Central memory CD8-positive, alpha-beta T cell (primary cell): Measurements from ENCODE around the gene CNDP2.

Experiments
- ATAC-seq: fragments of 150-1000 bp; cut with Tn5 transposase; replicated peaks from 2 replicates; pipeline ENCODE4 v1.10.0; 2022; ENCODE audit warnings: mild to moderate bottlenecking, moderate FRiP score, moderate number of reproducible peaks; ENCODE audit not compliant: poor library complexity, severe bottlenecking; ENCODE audit errors: extremely low read depth
- DNase-seq, 2 donors: peaks; one replicate each; pipeline ENCODE4 v3.0.0; 2021; ENCODE audit warnings: low spot score in 2 of 2
- H3K27ac Mint-ChIP-seq: one replicate; pipeline ENCODE4 v1.8.0; 2022; ENCODE audit warnings: low read depth, mild to moderate bottlenecking, moderate library complexity, mixed read lengths
- H3K27me3 Mint-ChIP-seq: one replicate; pipeline ENCODE4 v1.8.0; 2022; ENCODE audit warnings: mixed read lengths
- H3K36me3 Mint-ChIP-seq: one replicate; pipeline ENCODE4 v1.8.0; 2022; ENCODE audit warnings: mild to moderate bottlenecking, moderate library complexity, mixed read lengths; ENCODE audit not compliant: insufficient read depth
- H3K4me1 Mint-ChIP-seq: one replicate; pipeline ENCODE4 v1.8.0; 2022; ENCODE audit warnings: mixed read lengths
- H3K4me3 Mint-ChIP-seq: one replicate; pipeline ENCODE4 v1.8.0; 2022; ENCODE audit warnings: mild to moderate bottlenecking, moderate library complexity, mixed read lengths
- H3K9me3 Mint-ChIP-seq: one replicate; pipeline ENCODE4 v1.8.0; 2022; ENCODE audit warnings: mixed read lengths

CNDP2 gene

DNA sequence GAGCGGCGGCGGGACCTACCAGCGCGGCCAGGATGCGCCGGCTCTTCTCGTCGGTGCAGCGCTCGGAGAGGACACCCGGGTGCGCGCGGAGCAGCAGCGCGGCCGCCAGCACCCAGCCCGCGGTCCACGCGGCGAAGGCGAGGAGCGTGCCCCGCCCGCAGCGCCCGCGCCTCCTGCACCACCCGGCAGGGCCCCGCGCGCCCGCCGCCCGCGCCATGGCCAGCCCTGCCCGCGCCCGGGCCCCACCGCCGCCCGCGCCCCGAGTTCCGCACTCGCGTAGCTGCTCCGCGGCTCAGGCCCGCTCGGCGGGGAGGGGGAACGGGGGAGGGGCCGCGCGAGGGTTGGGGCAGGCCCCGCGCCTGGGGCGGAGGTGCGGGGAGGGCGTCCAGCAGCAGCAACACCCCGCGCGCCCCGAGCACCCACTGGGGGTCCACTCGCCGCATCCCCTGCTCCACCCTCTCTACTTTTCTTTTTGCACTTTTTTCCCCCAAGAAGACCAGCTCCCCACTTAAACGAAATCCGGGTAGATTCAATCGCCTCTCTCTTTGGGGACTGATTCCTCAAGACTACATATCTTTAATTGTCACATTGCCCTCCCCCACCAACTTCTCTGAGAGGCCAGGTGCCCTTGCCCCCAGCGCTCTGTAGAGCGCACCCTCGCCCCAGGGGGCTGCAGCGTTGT is 39.0 kb upstream of the CNDP2 start, which contains the start of gene DIPK1C:
DIPK1C (minus strand) TSS at position 266 of the 682 bp plus-strand sequence; CDS start at position 217, 49 bp downstream.
- no peaks in the 10 kb centered on the region for H3K9me3 Mint-ChIP-seq
- H3K36me3 Mint-ChIP-seq: peaks cover 2% of the 10 kb centered on the region
- peak within 1 kb of the TSS; percentile 72 for H3K4me3 Mint-ChIP-seq
- peaks cover 70% of the 10 kb centered on the region for H3K27me3 Mint-ChIP-seq
- H3K27ac Mint-ChIP-seq: no peak within 1 kb of the TSS
- ATAC-seq (no peak), DNase-seq (no peak)
- peaks cover 7% of the 10 kb centered on the region for H3K4me1 Mint-ChIP-seq

DNA sequence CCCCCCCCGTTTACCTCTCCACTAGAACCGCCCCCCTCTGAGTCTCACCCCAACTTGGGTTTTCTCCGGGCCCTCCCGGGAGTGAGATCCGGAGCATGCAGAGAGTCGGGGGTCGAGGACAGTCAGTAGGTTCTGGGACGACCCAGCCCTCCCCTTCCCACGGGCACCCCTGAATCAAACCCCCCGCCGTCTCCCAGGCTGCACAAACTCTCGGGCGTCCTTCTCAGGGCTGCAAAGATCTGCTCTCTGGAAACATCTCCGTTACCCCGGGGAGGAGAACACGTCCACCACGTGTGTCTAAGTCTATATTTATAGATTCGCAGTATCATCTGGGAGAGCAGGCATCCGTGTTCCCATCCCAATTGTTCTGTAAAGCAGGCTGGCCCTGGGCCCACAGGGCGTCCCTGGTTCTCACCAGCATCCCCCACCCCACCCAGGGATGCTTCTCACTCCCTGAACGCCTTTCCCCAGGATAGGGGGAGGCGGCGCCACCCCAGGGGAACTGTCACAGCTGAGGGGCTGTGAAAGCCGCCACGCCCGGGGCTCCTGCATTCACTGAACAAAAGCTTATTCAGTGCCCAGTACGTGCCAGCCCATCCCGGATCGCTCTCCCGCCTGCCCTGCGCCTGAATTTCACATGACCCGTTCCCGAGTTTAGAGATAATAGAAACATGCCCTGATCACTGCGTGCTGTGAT is 38.3 kb upstream of the CNDP2 start:
- peaks cover 68% of the 10 kb centered on the region for H3K27me3 Mint-ChIP-seq
- DNase-seq (no peak), ATAC-seq (no peak)
- peaks cover 2% of the 10 kb centered on the region for H3K36me3 Mint-ChIP-seq
- H3K9me3 Mint-ChIP-seq: no peaks in the 10 kb centered on the region
- peaks cover 7% of the 10 kb centered on the region for H3K4me1 Mint-ChIP-seq
- peak overlapping the region; percentile 72 for H3K4me3 Mint-ChIP-seq
- no peak overlapping the region for H3K27ac Mint-ChIP-seq

DNA sequence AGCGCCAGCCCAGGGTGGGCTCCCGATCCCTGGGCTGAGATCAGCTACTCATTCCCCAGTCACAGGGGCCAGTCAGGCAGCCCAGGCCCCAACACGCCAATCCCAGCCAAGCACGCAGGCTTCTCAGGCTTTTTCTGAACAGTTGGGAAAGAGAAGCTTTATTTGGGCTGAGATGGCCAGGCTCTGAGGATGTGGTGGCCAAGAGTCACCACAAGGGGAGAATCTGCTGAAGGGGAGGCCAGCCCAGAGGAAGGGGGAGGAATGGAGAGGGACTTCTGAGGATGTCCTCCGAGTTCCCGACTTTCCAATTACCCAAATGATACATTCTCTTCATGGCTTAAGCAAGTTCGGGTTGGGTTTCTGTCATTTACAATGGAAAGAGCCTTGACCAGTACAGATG is 36.3 kb upstream of the CNDP2 start:
- Mint-ChIP-seq H3K4me1 (peaks cover 7% of the 10 kb centered on the region), H3K27ac (no peak overlapping the region), H3K36me3 (peaks cover 2% of the 10 kb centered on the region), H3K9me3 (no peaks in the 10 kb centered on the region), H3K4me3 (no peak overlapping the region), H3K27me3 (peaks cover 60% of the 10 kb centered on the region)
- no peak for ATAC-seq
- no peak for DNase-seq

- Mint-ChIP-seq H3K36me3 (peaks cover 2% of the 10 kb centered on the region), H3K4me1 (peaks cover 7% of the 10 kb centered on the region), H3K27me3 (peaks cover 51% of the 10 kb centered on the region), H3K9me3 (no peaks in the 10 kb centered on the region), H3K27ac (no peak overlapping the region), H3K4me3 (no peak overlapping the region)
- DNase-seq (no peak), ATAC-seq (no peak)
Measured at GRCh38 chr18:74460825-74461224, 35.3 kb upstream of the CNDP2 start.

DNA sequence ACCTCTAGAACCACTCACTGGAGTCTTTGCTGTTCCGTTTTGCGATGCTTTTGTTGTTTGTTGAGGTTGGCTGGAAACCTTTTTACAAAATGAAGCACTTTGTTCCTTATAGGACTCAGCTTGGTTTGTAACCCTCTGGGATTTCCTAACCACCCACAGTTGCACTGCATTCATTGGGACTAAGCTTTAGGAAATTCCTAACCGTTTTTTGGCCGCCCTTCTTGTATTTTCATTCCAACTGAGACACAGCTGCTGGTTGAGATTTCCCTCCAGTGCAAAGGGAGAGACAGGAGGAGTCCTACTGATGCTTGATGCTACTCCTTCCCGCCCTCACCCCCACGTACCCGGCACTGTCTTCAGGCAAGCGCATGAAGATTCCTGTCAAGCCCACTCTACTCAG is 32.9 kb upstream of the CNDP2 start:
- Mint-ChIP-seq H3K27me3 (peaks cover 37% of the 10 kb centered on the region), H3K27ac (no peak overlapping the region), H3K9me3 (no peaks in the 10 kb centered on the region), H3K4me3 (no peak overlapping the region), H3K4me1 (no peaks in the 10 kb centered on the region), H3K36me3 (no peaks in the 10 kb centered on the region)
- DNase-seq (no peak), ATAC-seq (no peak)

GRCh38 chr18:74463983-74464382 is 32.2 kb upstream of the CNDP2 start:
- Mint-ChIP-seq H3K27me3 (peaks cover 30% of the 10 kb centered on the region), H3K9me3 (no peaks in the 10 kb centered on the region), H3K4me3 (no peak overlapping the region), H3K4me1 (no peaks in the 10 kb centered on the region), H3K36me3 (no peaks in the 10 kb centered on the region), H3K27ac (no peak overlapping the region)
- DNase-seq (no peak), ATAC-seq (no peak)

GRCh38 chr18:74465775-74466174 is 30.4 kb upstream of the CNDP2 start:
- no peaks in the 10 kb centered on the region for H3K4me1 Mint-ChIP-seq
- H3K9me3 Mint-ChIP-seq: peaks cover 12% of the 10 kb centered on the region
- H3K27ac Mint-ChIP-seq: no peak overlapping the region
- DNase-seq (no peak), ATAC-seq (no peak)
- peaks cover 31% of the 10 kb centered on the region for H3K27me3 Mint-ChIP-seq
- H3K4me3 Mint-ChIP-seq: no peak overlapping the region
- H3K36me3 Mint-ChIP-seq: no peaks in the 10 kb centered on the region

- Mint-ChIP-seq H3K4me3 (no peak overlapping the region), H3K4me1 (no peaks in the 10 kb centered on the region), H3K36me3 (no peaks in the 10 kb centered on the region), H3K27me3 (peaks cover 21% of the 10 kb centered on the region), H3K9me3 (peaks cover 12% of the 10 kb centered on the region), H3K27ac (no peak overlapping the region)
- no peak for ATAC-seq
- DNase-seq: no peak
Measured at GRCh38 chr18:74468547-74469061, 27.6 kb upstream of the CNDP2 start.

- Mint-ChIP-seq H3K27ac (no peak overlapping the region), H3K4me3 (no peak overlapping the region), H3K9me3 (peaks cover 12% of the 10 kb centered on the region), H3K27me3 (peaks cover 13% of the 10 kb centered on the region), H3K4me1 (no peaks in the 10 kb centered on the region), H3K36me3 (no peaks in the 10 kb centered on the region)
- ATAC-seq (no peak), DNase-seq (no peak)
Measured at GRCh38 chr18:74472312-74472711, 23.9 kb upstream of the CNDP2 start.

DNA sequence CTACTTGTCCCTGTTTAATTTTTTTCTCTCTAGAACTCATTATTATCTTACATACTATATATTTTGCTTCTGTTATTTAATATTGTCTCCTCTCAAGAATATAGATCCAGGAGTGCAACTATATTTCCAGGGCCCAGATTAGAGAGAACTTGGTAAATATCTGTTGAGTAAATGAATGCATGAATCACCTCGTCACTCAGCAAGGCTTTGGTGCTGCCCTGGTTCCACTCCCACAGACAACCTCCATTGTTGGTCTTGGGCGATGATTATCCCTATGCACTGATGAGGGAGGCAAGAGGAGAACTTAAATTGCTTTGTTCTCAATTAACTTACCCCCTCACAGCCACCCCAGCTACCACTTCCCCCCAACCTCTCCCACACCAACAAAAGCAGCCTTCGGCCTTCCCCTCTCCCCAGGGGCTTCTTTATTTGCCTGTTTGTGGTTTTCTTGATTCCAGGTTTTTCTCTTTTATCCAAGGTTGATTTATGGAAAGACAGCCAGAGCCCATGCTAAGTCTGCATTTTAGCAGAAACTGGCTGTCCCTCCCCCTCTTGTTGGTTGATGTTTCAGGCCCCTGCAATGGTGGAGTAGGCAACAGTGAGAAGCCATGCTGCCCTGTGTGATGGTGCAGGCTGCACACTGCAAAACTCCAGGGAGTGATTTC is 22.1 kb upstream of the CNDP2 start:
- no peaks in the 10 kb centered on the region for H3K4me1 Mint-ChIP-seq
- H3K27me3 Mint-ChIP-seq: peaks cover 24% of the 10 kb centered on the region
- H3K27ac Mint-ChIP-seq: no peak overlapping the region
- H3K36me3 Mint-ChIP-seq: no peaks in the 10 kb centered on the region
- ATAC-seq (no peak), DNase-seq (no peak)
- H3K9me3 Mint-ChIP-seq: peaks cover 12% of the 10 kb centered on the region
- no peak overlapping the region for H3K4me3 Mint-ChIP-seq

- no peak overlapping the region for H3K4me3 Mint-ChIP-seq
- no peaks in the 10 kb centered on the region for H3K4me1 Mint-ChIP-seq
- no peak for ATAC-seq
- H3K27me3 Mint-ChIP-seq: peaks cover 11% of the 10 kb centered on the region
- no peak for DNase-seq
- no peaks in the 10 kb centered on the region for H3K9me3 Mint-ChIP-seq
- H3K36me3 Mint-ChIP-seq: no peaks in the 10 kb centered on the region
- no peak overlapping the region for H3K27ac Mint-ChIP-seq
Measured at GRCh38 chr18:74476140-74476539, 20.0 kb upstream of the CNDP2 start.

DNA sequence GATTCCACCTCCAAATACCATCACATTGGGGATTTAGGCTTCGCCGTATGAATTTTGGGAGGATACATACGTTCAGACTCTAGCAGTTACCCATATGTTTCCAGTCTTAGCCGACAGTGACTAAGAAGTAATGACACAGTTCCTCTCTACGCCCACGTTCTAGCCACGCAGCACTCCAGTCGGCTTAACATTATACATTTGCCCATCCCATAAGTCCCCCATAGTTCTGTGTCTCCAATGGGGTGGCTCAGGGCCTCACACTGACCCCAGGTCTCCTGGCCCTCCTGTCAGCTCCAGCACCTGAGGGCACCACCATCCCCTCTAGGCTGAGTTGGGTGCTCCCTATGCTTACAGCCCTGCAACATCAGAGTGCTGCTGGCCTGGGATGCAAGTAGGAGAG is 18.4 kb upstream of the CNDP2 start:
- no peaks in the 10 kb centered on the region for H3K9me3 Mint-ChIP-seq
- no peak for ATAC-seq
- H3K4me1 Mint-ChIP-seq: no peaks in the 10 kb centered on the region
- H3K36me3 Mint-ChIP-seq: no peaks in the 10 kb centered on the region
- H3K4me3 Mint-ChIP-seq: no peak overlapping the region
- H3K27ac Mint-ChIP-seq: no peak overlapping the region
- peaks cover 11% of the 10 kb centered on the region for H3K27me3 Mint-ChIP-seq
- no peak for DNase-seq

DNA sequence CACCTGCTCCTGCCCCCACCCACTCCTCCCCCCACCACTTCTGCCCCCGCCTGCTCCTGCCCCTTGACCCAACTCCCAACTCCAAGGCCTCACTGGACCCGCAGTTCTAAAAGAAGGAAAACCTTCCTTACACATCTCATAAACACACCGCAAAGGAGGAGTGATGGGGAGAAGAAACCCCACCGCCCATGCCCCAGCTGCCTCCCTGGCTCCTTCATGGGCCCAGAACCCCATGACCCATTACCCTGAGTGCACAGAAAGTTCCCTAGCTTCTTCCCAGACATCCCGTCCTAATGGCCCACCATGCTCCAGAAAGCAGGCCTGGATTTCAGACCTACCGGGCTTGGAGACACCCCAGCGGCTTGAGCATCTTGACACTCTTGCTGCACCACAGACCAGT is 17.8 kb upstream of the CNDP2 start:
- no peaks in the 10 kb centered on the region for H3K36me3 Mint-ChIP-seq
- DNase-seq: no peak
- H3K27me3 Mint-ChIP-seq: peaks cover 11% of the 10 kb centered on the region
- H3K27ac Mint-ChIP-seq: no peak overlapping the region
- H3K9me3 Mint-ChIP-seq: no peaks in the 10 kb centered on the region
- ATAC-seq: no peak
- no peak overlapping the region for H3K4me3 Mint-ChIP-seq
- H3K4me1 Mint-ChIP-seq: no peaks in the 10 kb centered on the region
